K562 (cell line): ENCODE measurements around the gene GARIN5B. TPM values are rescaled to one million over a fixed set of nuclear protein-coding genes. Genes with fewer than 3 reads are reported as not detected.

Experiments used
- ARHGAP35 ChIP-seq: fragments of 450-650 bp; IDR thresholded peaks from 2 replicates; pipeline ENCODE4 v1.6.1; 2018; ENCODE audit not compliant: partially characterized antibody
- ATF7 ChIP-seq: fragments of 450-650 bp; IDR thresholded peaks from 2 replicates; pipeline ENCODE4 v1.7.1; 2014; ENCODE audit warnings: mild to moderate bottlenecking, moderate library complexity
- CBX2 ChIP-seq: fragments of 200-600 bp; sonication (generic); IDR thresholded peaks from one replicate; pipeline ENCODE4 v1.6.1; 2012; ENCODE audit warnings: mild to moderate bottlenecking, low read length, inconsistent platforms; ENCODE audit not compliant: insufficient read depth, poor library complexity, severe bottlenecking
- CBX3 ChIP-seq, 2 experiments: IDR thresholded peaks; 1 replicate in 1 of 2; 2 replicates in 1 of 2; pipeline ENCODE4 v1.6.1; 2012; ENCODE audit warnings: inconsistent platforms in 2 of 2, low read length in 2 of 2, borderline replicate concordance in 1 of 2, control low read depth in 1 of 2
- CBX8 ChIP-seq: fragments of 200-600 bp; sonication (generic); IDR thresholded peaks from 2 replicates; pipeline ENCODE4 v1.6.1; 2012; ENCODE audit warnings: borderline replicate concordance, mixed run types, low read depth, mild to moderate bottlenecking, moderate library complexity, mixed read lengths, low read length, control low read depth, inconsistent platforms; ENCODE audit not compliant: poor library complexity, severe bottlenecking; ENCODE audit errors: extremely low read depth
- CCNT2 ChIP-seq: IDR thresholded peaks from 2 replicates; pipeline ENCODE4 v1.6.1; 2011; ENCODE audit warnings: borderline replicate concordance, low read depth, mild to moderate bottlenecking, moderate library complexity, mixed read lengths, low read length; ENCODE audit not compliant: insufficient read length; ENCODE audit errors: extremely low read depth
- ESRRA ChIP-seq: fragments of 450-650 bp; IDR thresholded peaks from 2 replicates; pipeline ENCODE4 v1.6.1; 2014; ENCODE audit warnings: low read depth, mild to moderate bottlenecking, moderate library complexity, borderline replicate concordance
- GABPB2 ChIP-seq: fragments of 250-450 bp; sonication (Bioruptor Pico); conservative IDR thresholded peaks from 2 replicates; pipeline ENCODE4 v1.5.1; 2021; ENCODE audit warnings: mild to moderate bottlenecking
- HLTF ChIP-seq: fragments of 450-650 bp; IDR thresholded peaks from 2 replicates; pipeline ENCODE4 v1.6.1; 2016
- HMG20B ChIP-seq: fragments of 250-450 bp; sonication (Bioruptor Pico); IDR thresholded peaks from 2 replicates; pipeline ENCODE4 v1.5.0; 2021; ENCODE audit warnings: mild to moderate bottlenecking
- PHF21A ChIP-seq: fragments of 450-650 bp; IDR thresholded peaks from 2 replicates; pipeline ENCODE4 v1.6.1; 2017; ENCODE audit warnings: low read depth, borderline replicate concordance
- POLR2AphosphoS2 ChIP-seq: IDR thresholded peaks from 2 replicates; pipeline ENCODE4 v1.6.1; 2012; ENCODE audit warnings: low read length, improper control_type of control experiment
- PPARD ChIP-seq: fragments of 250-450 bp; sonication (Bioruptor Pico); IDR thresholded peaks from 2 replicates; pipeline ENCODE4 v1.8.0; 2022; ENCODE audit warnings: inconsistent platforms, mild to moderate bottlenecking, moderate library complexity
- RBM17 ChIP-seq: fragments of 200-400 bp; formaldehyde crosslinking; IDR thresholded peaks from 2 replicates; pipeline ENCODE4 v1.6.1; 2017; ENCODE audit warnings: low read depth, mild to moderate bottlenecking, low read length, borderline replicate concordance
- SNRNP70 ChIP-seq: fragments of 200-400 bp; formaldehyde crosslinking; optimal IDR thresholded peaks from 2 replicates; pipeline ENCODE3; 2017; ENCODE audit warnings: low read depth, low read length
- STAG1 ChIP-seq: sonication (generic); formaldehyde crosslinking; IDR thresholded peaks from 2 replicates; pipeline ENCODE4 v1.5.0; 2020; ENCODE audit warnings: missing genetic modification reagents, borderline replicate concordance
- TEAD4 ChIP-seq, 2 experiments: sonication (generic) in 1 of 2; formaldehyde crosslinking in 1 of 2; IDR thresholded peaks; 2 replicates each; pipeline versions ENCODE4 v1.6.1 to v1.8.0; 2012 to 2022; ENCODE audit warnings: borderline replicate concordance in 1 of 2, inconsistent platforms in 1 of 2, low read length in 1 of 2, mild to moderate bottlenecking in 1 of 2, missing genetic modification reagents in 1 of 2
- TFE3 ChIP-seq: fragments of 450-650 bp; formaldehyde crosslinking; IDR thresholded peaks from 2 replicates; pipeline ENCODE4 v1.4.0; 2020; ENCODE audit warnings: mild to moderate bottlenecking, mixed read lengths
- VEZF1 ChIP-seq: fragments of 200-800 bp; sonication (Bioruptor generic); IDR thresholded peaks from 2 replicates; pipeline ENCODE4 v1.6.1; 2017; ENCODE audit warnings: missing genetic modification characterization, missing compliant biosample characterization
- ZBTB17 ChIP-seq: fragments of 450-650 bp; formaldehyde crosslinking; IDR thresholded peaks from 2 replicates; pipeline ENCODE4 v1.4.0; 2020; ENCODE audit warnings: mild to moderate bottlenecking
- ZC3H4 ChIP-seq: sonication (generic); formaldehyde crosslinking; IDR thresholded peaks from 2 replicates; pipeline ENCODE4 v1.9.0; 2021; ENCODE audit warnings: missing genetic modification reagents, borderline replicate concordance
- ZNF277 ChIP-seq: fragments of 250-450 bp; sonication (Bioruptor Pico); IDR thresholded peaks from 2 replicates; pipeline ENCODE4 v1.8.0; 2022; ENCODE audit warnings: inconsistent platforms, mild to moderate bottlenecking, moderate library complexity, borderline replicate concordance
- ZNF644 ChIP-seq: fragments of 200-800 bp; sonication (Bioruptor generic); IDR thresholded peaks from 2 replicates; pipeline ENCODE4 v1.6.1; 2016; ENCODE audit warnings: low read depth, missing genetic modification characterization, missing compliant biosample characterization
- polyA plus RNA-seq, 8 experiments: library from polyadenylated mRNA; depleted of rRNA in 4 of 8; stranded (reverse) in 5 of 8; unstranded in 3 of 8; fragments of >200 nt; fragmentation: Nextera tagmentation in 2 of 8; fragmentation: Illumina TruSeq in 1 of 8; extraction: Ambion mirVana in 2 of 8; extraction: Trizol in 1 of 8; gene quantifications; 2 replicates each; pipeline versions ENCODE4 v1.2.1 to v1.2.3, GENCODE V29; 2011 to 2014; ENCODE audit warnings: inconsistent platforms in 1 of 8, missing spikeins in 1 of 8
- total RNA-seq, 7 experiments: library from RNA; depleted of rRNA in 6 of 7; stranded (reverse); fragments of >200 nt in 6 of 7; fragmentation: Illumina TruSeq in 2 of 7; extraction: Trizol in 2 of 7; gene quantifications; 2 replicates each; pipeline versions ENCODE4 v1.2.1 to v1.2.3, GENCODE V29; 2011 to 2021; ENCODE audit warnings: low replicate concordance in 1 of 7

The GARIN5B gene
- total and polyA plus RNA-seq, 9 of the 15 experiments (the other 6 are each of a cell fraction or from before 2014, with no cell fraction given) = not detected

DNA sequence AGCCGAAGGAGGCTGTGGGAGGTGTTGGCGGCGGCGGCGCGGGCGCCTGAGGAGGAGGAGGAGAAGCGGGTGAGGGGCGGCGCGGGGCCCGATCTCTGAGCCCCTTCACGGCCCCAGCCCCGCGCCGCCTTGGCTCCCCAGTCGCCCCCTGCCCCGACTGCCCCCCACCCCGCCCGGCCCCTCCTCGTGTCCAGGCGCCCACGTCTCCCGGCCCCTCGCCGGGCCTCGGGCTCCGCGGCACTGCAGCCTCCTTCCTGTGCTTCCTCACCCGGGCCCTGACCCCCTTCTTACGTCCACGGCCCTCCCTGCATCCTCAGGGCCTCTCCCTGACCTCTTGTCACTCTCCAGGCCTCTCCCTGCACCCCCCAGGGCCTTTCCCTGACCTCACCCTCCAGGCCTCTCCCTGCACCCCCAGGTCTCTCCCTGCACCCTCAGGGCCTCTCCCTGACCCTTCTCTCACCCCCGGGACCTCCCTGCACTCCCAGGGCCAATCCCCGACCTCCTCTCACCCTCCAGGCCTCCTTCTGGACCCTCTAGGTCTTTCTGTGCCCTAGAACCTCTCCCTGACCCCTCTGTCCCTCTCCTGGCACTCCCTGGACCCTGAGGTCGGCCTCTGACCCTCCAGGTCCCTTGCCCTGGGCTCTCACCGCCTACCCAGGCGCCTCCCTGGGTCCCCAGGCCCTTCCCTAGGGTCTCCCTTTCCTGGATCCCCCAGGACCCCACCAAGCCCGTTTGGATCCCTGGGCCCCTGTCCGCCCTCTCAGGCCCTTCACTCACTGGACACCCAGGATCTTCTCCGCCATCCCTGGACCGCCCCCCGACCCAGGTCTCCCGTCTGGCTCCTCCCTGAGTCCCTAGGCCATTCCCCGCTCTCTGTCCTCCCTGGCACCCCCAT, 22.9 kb downstream of the GARIN5B start (continued):
- TF ChIP-seq ESRRA (no peak), PPARD (CRISPR knock-in tag) (no peak), ZBTB17 (CRISPR knock-in tag) (no peak), ATF7 (no peak), PHF21A (no peak), CBX3 (IDR thresholded peaks at IDR 0.05; ENCODE audit: borderline replicate concordance in 1 of 2, low read length in 2 of 2) (no peak), ZNF277 (no peak), GABPB2 (CRISPR knock-in tag) (no peak), CCNT2 (peak; percentile 46), STAG1 (no peak), POLR2AphosphoS2 (no peak; the same call in 1 of the 2 replicates), ARHGAP35 (no peak), HMG20B (CRISPR knock-in tag) (no peak), ZC3H4 (CRISPR knock-in tag) (no peak; the same call in 1 of the 2 replicates), TEAD4 (IDR thresholded peaks at IDR 0.05; ENCODE audit: low read length) (no peak), TEAD4 (CRISPR knock-in tag; IDR thresholded peaks at IDR 0.05; ENCODE audit: borderline replicate concordance) (peak; percentile 29; the same call in 1 of the 2 replicates), CBX2 (no peak), ZNF644 (tag) (no peak), VEZF1 (CRISPR knock-in tag) (no peak), TFE3 (no peak), RBM17 (no peak), SNRNP70 (no peak), CBX8 (no peak), HLTF (no peak)
